IMR-90 (cell line): ENCODE data around the gene FGB. TPM values are rescaled to one million over a fixed set of nuclear protein-coding genes. Genes with fewer than 3 reads are reported as not detected.

Experiments
- ATAC-seq: fragments of 200-7000 bp; cut with Tn5 transposase; 2 replicates; pipeline ENCODE4 v1.9.1; 2020; ENCODE audit warnings: low read depth, mild to moderate bottlenecking, moderate library complexity
- BruUV-seq: library from RNA; stranded (reverse); fragments of 400-500 nt; replicated peaks from 2 replicates; lab custom pipeline; 2021; lab: Mats Ljungman, UMichigan
- CTCF ChIA-PET: fragments of 300-600 bp; formaldehyde crosslinking; extraction: SDS; loops from one replicate; lab custom pipeline; 2021; ENCODE audit warnings: antibody characterized with exemption; lab: Yijun Ruan, JAX
- POLR2A ChIA-PET: fragments of 300-600 bp; sonication (Branson Sonifier 250); formaldehyde crosslinking; loops from one replicate; lab custom pipeline; 2022; ENCODE audit warnings: antibody characterized with exemption; ENCODE audit not compliant: unreplicated experiment; lab: Charles Lee
- DNase-seq: peaks from one replicate; pipeline ENCODE4 v3.0.0; 2013
- H2AFZ ChIP-seq: replicated peaks from 2 replicates; pipeline ENCODE3; 2013; ENCODE audit warnings: low read length, mild to moderate bottlenecking; ENCODE audit not compliant: poor library complexity
- H2AK5ac ChIP-seq: 2 replicates; pipeline ENCODE4 v1.6.1; 2013; ENCODE audit warnings: low read depth, low read length, inconsistent platforms
- H2AK9ac ChIP-seq: replicated peaks from 2 replicates; pipeline ENCODE3; 2013; ENCODE audit warnings: mild to moderate bottlenecking, low read depth, low read length, moderate library complexity; ENCODE audit not compliant: poor library complexity
- H2BK120ac ChIP-seq: 2 replicates; pipeline ENCODE4 v1.6.1; 2013; ENCODE audit warnings: low read depth, low read length, inconsistent platforms
- H2BK15ac ChIP-seq: 3 replicates; pipeline ENCODE4 v1.6.1; 2013; ENCODE audit warnings: low read depth, low read length, inconsistent platforms
- H2BK20ac ChIP-seq: 2 replicates; pipeline ENCODE4 v1.6.1; 2013; ENCODE audit warnings: low read depth, mild to moderate bottlenecking, inconsistent platforms, low read length, moderate library complexity
- H2BK5ac ChIP-seq: 2 replicates; pipeline ENCODE4 v1.6.1; 2013; ENCODE audit warnings: mild to moderate bottlenecking, low read depth, low read length, inconsistent platforms; ENCODE audit not compliant: poor library complexity, severe bottlenecking
- H3K14ac ChIP-seq: replicated peaks from 2 replicates; pipeline ENCODE4 v1.6.1; 2013; ENCODE audit warnings: low read depth, low read length, inconsistent platforms
- H3K18ac ChIP-seq: 2 replicates; pipeline ENCODE4 v1.6.1; 2013; ENCODE audit warnings: low read depth, low read length, control low read depth
- H3K23ac ChIP-seq: 2 replicates; pipeline ENCODE4 v1.6.1; 2013; ENCODE audit warnings: low read depth, low read length, inconsistent platforms
- H3K27ac ChIP-seq: 2 replicates; pipeline ENCODE4 v1.5.1; 2013; ENCODE audit warnings: mild to moderate bottlenecking, control low read depth, low read length; ENCODE audit not compliant: insufficient read depth
- H3K27me3 ChIP-seq: 2 replicates; pipeline ENCODE4 v1.6.1; 2013; ENCODE audit warnings: low read length; ENCODE audit not compliant: control insufficient read depth, insufficient read depth
- H3K36me3 ChIP-seq: 2 replicates; pipeline ENCODE4 v1.6.1; 2013; ENCODE audit warnings: low read length, mixed read lengths; ENCODE audit not compliant: control insufficient read depth, insufficient read depth
- H3K4ac ChIP-seq: 2 replicates; pipeline ENCODE4 v1.6.1; 2013; ENCODE audit warnings: low read depth, low read length, inconsistent platforms
- H3K4me1 ChIP-seq: 2 replicates; pipeline ENCODE4 v1.6.1; 2013; ENCODE audit warnings: low read length, mixed read lengths; ENCODE audit not compliant: control insufficient read depth, insufficient read depth
- H3K4me2 ChIP-seq: 2 replicates; pipeline ENCODE4 v1.6.1; 2013; ENCODE audit warnings: low read depth, mild to moderate bottlenecking, control low read depth, low read length, moderate library complexity
- H3K4me3 ChIP-seq: 2 replicates; pipeline ENCODE4 v1.5.1; 2013; ENCODE audit warnings: low read depth, mild to moderate bottlenecking, control low read depth, low read length, moderate library complexity; ENCODE audit not compliant: insufficient read depth
- H3K56ac ChIP-seq: 2 replicates; pipeline ENCODE4 v1.6.1; 2013; ENCODE audit warnings: low read length, inconsistent platforms; ENCODE audit not compliant: insufficient read depth; ENCODE audit errors: extremely low read depth
- H3K79me1 ChIP-seq, 2 experiments: 2 replicates each; pipeline ENCODE4 v1.6.1; 2013; ENCODE audit warnings: low read length in 2 of 2, inconsistent platforms in 1 of 2, low read depth in 1 of 2
- H3K9ac ChIP-seq: 2 replicates; pipeline ENCODE4 v1.6.1; 2013; ENCODE audit warnings: low read depth, low read length, control low read depth
- H3K9me1 ChIP-seq: 2 replicates; pipeline ENCODE4 v1.6.1; 2013; ENCODE audit warnings: low read length, inconsistent platforms; ENCODE audit not compliant: insufficient read depth
- H3K9me3 ChIP-seq: 2 replicates; pipeline ENCODE4 v1.6.1; 2013; ENCODE audit warnings: low read length; ENCODE audit not compliant: control insufficient read depth, insufficient read depth
- H4K20me1 ChIP-seq: 2 replicates; pipeline ENCODE4 v1.6.1; 2013; ENCODE audit warnings: low read length, inconsistent platforms; ENCODE audit not compliant: insufficient read depth
- H4K5ac ChIP-seq: 2 replicates; pipeline ENCODE4 v1.6.1; 2013; ENCODE audit warnings: mild to moderate bottlenecking, low read depth, low read length, control low read depth
- H4K8ac ChIP-seq, 2 experiments: 2 replicates each; pipeline ENCODE4 v1.6.1; 2013; ENCODE audit warnings: low read depth in 2 of 2, low read length in 2 of 2, control low read depth in 1 of 2, inconsistent platforms in 1 of 2
- H4K91ac ChIP-seq: 2 replicates; pipeline ENCODE4 v1.6.1; 2013; ENCODE audit warnings: low read depth, low read length, inconsistent platforms; ENCODE audit not compliant: insufficient read depth
- BHLHE40 ChIP-seq: fragments of 150-350 bp; IDR thresholded peaks from 2 replicates; pipeline ENCODE4 v1.6.1; 2016; ENCODE audit warnings: mild to moderate bottlenecking, low read depth, low read length
- CHD1 ChIP-seq: IDR thresholded peaks from 2 replicates; pipeline ENCODE4 v1.6.1; 2012; ENCODE audit warnings: low read depth, low read length, improper control_type of control experiment
- FOS ChIP-seq: fragments of 150-350 bp; IDR thresholded peaks from 2 replicates; pipeline ENCODE4 v1.6.1; 2016; ENCODE audit warnings: low read depth, low read length
- MAFK ChIP-seq: IDR thresholded peaks from 2 replicates; pipeline ENCODE4 v1.6.1; 2012; ENCODE audit warnings: low read depth, low read length, improper control_type of control experiment
- MAZ ChIP-seq: IDR thresholded peaks from 2 replicates; pipeline ENCODE4 v1.6.1; 2012; ENCODE audit warnings: low read depth, mild to moderate bottlenecking, low read length, improper control_type of control experiment, moderate library complexity, borderline replicate concordance
- MXI1 ChIP-seq: IDR thresholded peaks from 2 replicates; pipeline ENCODE4 v1.6.1; 2012; ENCODE audit warnings: low read depth, mild to moderate bottlenecking, low read length, moderate library complexity, borderline replicate concordance
- NFE2L2 ChIP-seq: fragments of 150-350 bp; IDR thresholded peaks from 2 replicates; pipeline ENCODE4 v1.6.1; 2016; ENCODE audit warnings: low read depth, mild to moderate bottlenecking, low read length
- POLR2A ChIP-seq: IDR thresholded peaks from 2 replicates; pipeline ENCODE4 v1.6.1; 2012; ENCODE audit warnings: mild to moderate bottlenecking, low read depth, low read length
- RAD21 ChIP-seq: IDR thresholded peaks from 2 replicates; pipeline ENCODE4 v1.6.1; 2012; ENCODE audit warnings: low read length, improper control_type of control experiment
- RCOR1 ChIP-seq: IDR thresholded peaks from 2 replicates; pipeline ENCODE4 v1.6.1; 2012; ENCODE audit warnings: mild to moderate bottlenecking, low read length, improper control_type of control experiment; ENCODE audit not compliant: insufficient replicate concordance
- RFX5 ChIP-seq: IDR thresholded peaks from 2 replicates; pipeline ENCODE4 v1.8.0; 2012; ENCODE audit warnings: low read depth, mild to moderate bottlenecking, low read length, moderate library complexity
- SMC3 ChIP-seq: fragments of 150-350 bp; IDR thresholded peaks from 2 replicates; pipeline ENCODE4 v1.6.1; 2016; ENCODE audit warnings: low read depth, mild to moderate bottlenecking, antibody characterized with exemption, low read length, moderate library complexity
- USF2 ChIP-seq: fragments of 150-350 bp; IDR thresholded peaks from 2 replicates; pipeline ENCODE4 v1.6.1; 2017; ENCODE audit warnings: mild to moderate bottlenecking, antibody characterized with exemption, low read length, low read depth
- WGBS, 2 experiments: methylation state at CpG; one replicate each; pipeline versions ENCODE4 v1.1.5 to v1.1.7; 2013; ENCODE audit warnings: missing lambda C conversion rate in 2 of 2; ENCODE audit not compliant: insufficient read length in 1 of 2; ENCODE audit errors: extremely low coverage in 2 of 2; 5-methylcytosine and 5-hydroxymethylcytosine counted together
- dilution Hi-C: fragments of 300-500 bp; cut with HindIII; formaldehyde crosslinking; loops from one replicate; pipeline ENCODE4 v1.14.3; 2018; ENCODE audit warnings: low sequenced_read_pairs; ENCODE audit not compliant: unreplicated experiment
- in situ Hi-C: fragments of 300-500 bp; cut with MboI; formaldehyde crosslinking; loops from 3 replicates; pipeline ENCODE4 v1.14.3; 2019; ENCODE audit warnings: low sequenced_read_pairs, inconsistent platforms, mixed read lengths
- intact Hi-C: fragments of 100-400 bp; cut with micrococcal nuclease; formaldehyde crosslinking; loops from 2 replicates; pipeline ENCODE4 v1.10.0; 2022
- polyA plus RNA-seq, 3 experiments: library from polyadenylated mRNA; depleted of rRNA; stranded (reverse); fragments of >200 nt; gene quantifications; 2 replicates each; pipeline ENCODE4 v1.2.3, GENCODE V29; 2012; ENCODE audit warnings: low replicate concordance in 1 of 3
- total RNA-seq: library from RNA; depleted of rRNA; stranded (reverse); fragments of >200 nt; gene quantifications from 2 replicates; pipeline ENCODE4 v1.2.3, GENCODE V29; 2012
- TF ChIP-seq, protein P1 (sequence below): fragments of 150-350 bp; IDR thresholded peaks from 2 replicates; pipeline ENCODE4 v1.6.1; 2016; ENCODE audit warnings: low read depth, mild to moderate bottlenecking, low read length, moderate library complexity, borderline replicate concordance

The FGB gene
- total and polyA plus RNA-seq, 2 of the 4 experiments (the other 2 are of a cell fraction) = not detected

GRCh38 chr4:154597798-154598774, 35.3 kb downstream of the FGB start:
- ATAC-seq (no peak), DNase-seq (no peak)
- Histone ChIP-seq H3K36me3 (no peaks in the 10 kb centered on the region), H2AK5ac (no peak overlapping the region), H2AFZ (no peak overlapping the region), H2BK120ac (no peak overlapping the region), H2BK15ac (no peak overlapping the region), H3K56ac (no peak overlapping the region), H3K9me1 (no peaks in the 10 kb centered on the region), H4K91ac (no peak overlapping the region), H2AK9ac (no peak overlapping the region), H4K8ac (no peak overlapping the region), H3K4me1 (no peaks in the 10 kb centered on the region), H3K79me1 (no peaks in the 10 kb centered on the region), H2BK5ac (no peak overlapping the region), H3K4ac (no peak overlapping the region), H3K14ac (no peak overlapping the region), H3K4me3 (no peak overlapping the region), H3K27me3 (no peaks in the 10 kb centered on the region), H4K20me1 (no peaks in the 10 kb centered on the region), H3K9me3 (no peaks in the 10 kb centered on the region), H3K27ac (no peak overlapping the region), H3K18ac (no peak overlapping the region), H2BK20ac (no peak overlapping the region), H3K4me2 (no peak overlapping the region), H3K23ac (no peak overlapping the region), H3K9ac (no peak overlapping the region), H4K5ac (no peak overlapping the region)
- BruUV-seq = no TSS peak
- ChIA-PET CTCF (interaction anchor here (0.6 kb wide), 1 partner anchor 45 kb away, joined by 4 read pairs; no protein-coding TSS in a partner anchor), POLR2A (interaction anchor here (0.6 kb wide), 1 partner anchor 224 kb away, joined by 4 read pairs; no protein-coding TSS in a partner anchor)
- dilution Hi-C loops (no loop called here), intact Hi-C loops (no loop called here), in situ Hi-C loops (no loop called here)
- TF ChIP-seq MAZ (no peak), RAD21 (no peak), RFX5 (no peak), BHLHE40 (no peak), FOS (no peak), NFE2L2 (no peak), POLR2A (no peak), USF2 (no peak), MAFK (no peak), RCOR1 (no peak), SMC3 (no peak), CHD1 (no peak), MXI1 (no peak)
- TF ChIP-seq, protein P1, sequence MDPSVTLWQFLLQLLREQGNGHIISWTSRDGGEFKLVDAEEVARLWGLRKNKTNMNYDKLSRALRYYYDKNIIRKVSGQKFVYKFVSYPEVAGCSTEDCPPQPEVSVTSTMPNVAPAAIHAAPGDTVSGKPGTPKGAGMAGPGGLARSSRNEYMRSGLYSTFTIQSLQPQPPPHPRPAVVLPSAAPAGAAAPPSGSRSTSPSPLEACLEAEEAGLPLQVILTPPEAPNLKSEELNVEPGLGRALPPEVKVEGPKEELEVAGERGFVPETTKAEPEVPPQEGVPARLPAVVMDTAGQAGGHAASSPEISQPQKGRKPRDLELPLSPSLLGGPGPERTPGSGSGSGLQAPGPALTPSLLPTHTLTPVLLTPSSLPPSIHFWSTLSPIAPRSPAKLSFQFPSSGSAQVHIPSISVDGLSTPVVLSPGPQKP = no peak
- WGBS, 2 experiments = 30% methylated on average over 1 of the region's 7 CpGs; no CpG with 5 or more reads in 1 of the 2 experiments
